KG1 (cell line): ENCODE measurements around the gene GSK3A.
"Not testable (repeated sequence)": the region's sequence is repeated elsewhere in the genome, so short reads cannot be mapped to it uniquely, and the experiment has no call there.

Experiments
- DNase-seq: peaks from one replicate; lab custom pipeline; 2025; lab: John Stamatoyannopoulos, UW

GSK3A gene

DNA sequence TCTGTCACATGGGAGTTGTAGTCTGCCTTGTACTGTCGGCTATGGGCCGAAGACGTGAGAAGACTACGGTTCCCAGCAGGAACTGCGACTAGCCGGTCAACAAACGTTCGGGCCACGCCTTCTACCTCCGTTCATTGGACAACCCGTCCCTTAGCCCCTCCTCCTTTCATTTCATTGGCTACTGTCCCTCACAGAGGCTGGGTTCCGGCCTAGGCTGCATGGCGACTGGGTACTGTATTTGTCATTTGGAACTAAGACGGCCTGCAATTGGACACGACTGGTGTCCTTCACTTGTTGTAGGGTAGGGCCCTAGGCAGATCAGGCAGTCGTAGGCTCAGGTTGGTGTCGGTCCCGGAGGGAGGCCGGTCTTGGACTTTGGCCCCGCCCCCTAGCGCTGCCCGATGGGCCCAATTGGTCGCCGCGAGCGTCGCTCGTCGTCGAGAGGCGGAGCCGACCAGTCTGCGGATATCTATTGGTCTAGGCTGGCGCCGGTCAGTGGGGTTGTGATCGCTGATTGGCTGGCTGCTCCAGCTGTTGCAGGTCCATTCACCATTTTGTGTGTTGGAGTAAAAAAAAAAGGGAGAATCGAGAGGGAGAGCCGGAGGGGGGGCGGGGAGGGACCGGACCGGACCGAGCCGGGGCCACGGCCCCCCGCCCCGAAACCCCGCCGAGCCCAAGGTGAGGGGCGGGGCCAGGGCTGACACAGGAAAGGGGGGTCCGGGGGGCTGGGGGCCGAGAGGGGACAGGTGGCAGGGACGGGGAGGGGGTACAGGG lies 26.5 kb upstream of the GSK3A start, which contains the start of gene CIC:
Gene CIC (plus strand): TSS at position 549 of the 774 bp plus-strand sequence. CDS start 2,532 bp downstream, outside the sequence.
- peak; percentile 96 for DNase-seq

GRCh38 chr19:42268142-42268703 lies 25.8 kb upstream of the GSK3A start:
- peak; percentile 96 for DNase-seq

DNA sequence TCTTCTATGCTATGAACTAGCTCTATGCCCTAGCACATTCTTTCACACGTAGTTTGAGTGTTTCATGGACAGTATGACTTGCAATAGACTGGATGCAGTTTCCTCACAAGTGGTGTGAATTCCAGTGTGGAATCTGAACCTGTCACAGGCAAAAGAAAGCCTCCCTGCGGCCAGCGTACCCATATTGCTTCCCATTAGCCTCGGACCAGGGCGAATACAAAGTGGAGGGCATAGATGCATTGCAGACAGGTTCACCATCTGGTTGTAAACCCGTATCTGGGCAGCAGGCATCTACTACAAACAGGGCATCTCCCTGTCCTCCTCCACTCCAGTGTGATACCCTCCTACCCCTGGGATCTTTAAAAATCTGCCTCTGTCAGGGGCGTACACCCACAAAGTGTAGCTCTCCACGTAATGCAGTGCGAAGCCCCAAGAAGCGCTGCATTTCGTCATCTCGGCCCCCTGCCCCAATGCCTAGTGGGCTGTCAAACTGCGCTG lies 25.3 kb upstream of the GSK3A start:
- DNase-seq = no peak

DNA sequence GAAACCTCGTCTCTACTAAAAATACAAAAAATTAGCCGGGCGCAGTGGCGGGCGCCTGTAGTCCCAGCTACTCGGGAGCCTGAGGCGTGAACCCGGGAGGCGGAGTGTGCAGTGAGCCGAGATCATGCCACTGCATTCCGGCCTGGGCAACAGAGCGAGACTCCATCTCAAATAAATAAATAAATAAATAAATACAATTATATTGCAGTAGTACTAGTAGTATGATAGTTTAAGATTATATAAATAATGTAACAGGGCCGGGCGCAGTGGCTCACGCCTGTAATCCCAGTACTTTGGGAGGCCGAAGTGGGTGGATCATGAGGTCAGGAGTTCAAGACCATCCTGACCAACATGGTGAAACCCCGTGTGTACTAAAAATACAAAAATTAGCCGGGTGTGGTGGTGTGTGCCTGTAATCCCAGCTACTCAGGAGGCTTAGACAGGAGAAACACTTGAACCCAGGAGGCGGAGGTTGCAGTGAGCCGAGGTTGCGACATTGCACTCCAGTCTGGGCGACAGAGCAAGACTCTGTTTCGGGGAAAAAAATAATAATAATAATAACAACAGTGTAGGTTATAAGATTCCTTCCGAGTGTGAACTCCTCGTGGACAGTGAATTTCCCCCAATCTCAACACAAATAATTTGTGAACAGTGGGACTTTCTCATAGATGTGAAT lies 24.7 kb upstream of the GSK3A start:
- not testable (repeated sequence) for DNase-seq

- DNase-seq = not testable (repeated sequence)
These were observed 23.7 kb upstream of the GSK3A start for GRCh38 chr19:42266105-42266504.

DNA sequence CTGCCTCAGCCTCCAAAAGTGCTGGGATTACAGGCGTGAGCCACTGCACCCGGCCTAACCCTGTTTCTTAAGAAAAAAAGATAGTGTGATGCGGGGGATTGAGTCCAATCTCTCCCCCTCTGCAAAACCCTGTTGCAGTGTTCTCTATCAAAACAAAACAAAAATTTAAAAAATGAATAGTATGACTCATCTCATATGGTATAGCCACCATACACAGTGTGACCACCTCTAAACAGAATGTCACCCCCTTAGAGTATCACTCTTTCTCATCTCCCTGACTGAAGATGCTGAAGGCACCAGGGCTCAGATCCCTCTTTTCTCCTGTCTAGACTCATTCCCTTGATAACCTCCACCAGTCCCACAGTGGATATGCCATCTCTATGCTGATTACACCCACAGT lies 19.4 kb upstream of the GSK3A start:
- no peak for DNase-seq

DNA sequence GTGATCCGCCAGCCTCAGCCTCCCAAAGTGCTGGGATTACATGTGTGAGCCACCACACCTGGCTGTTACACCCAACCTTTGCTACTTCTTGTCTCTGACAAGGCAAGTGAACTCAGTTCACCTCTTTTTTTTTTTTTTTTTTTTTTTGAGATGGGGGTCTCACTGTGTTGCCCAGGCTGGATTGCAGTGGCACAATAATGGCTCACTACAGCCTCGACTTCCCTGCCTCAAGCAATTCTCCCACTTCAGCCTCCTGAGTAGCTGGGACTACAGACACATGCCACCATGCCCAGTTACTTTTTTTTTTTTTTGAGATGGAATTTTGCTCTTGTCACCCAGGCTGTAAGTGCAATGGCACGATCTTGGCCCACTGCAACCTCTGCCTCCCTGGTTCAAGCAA lies 15.4 kb upstream of the GSK3A start:
- not testable (repeated sequence) for DNase-seq

DNA sequence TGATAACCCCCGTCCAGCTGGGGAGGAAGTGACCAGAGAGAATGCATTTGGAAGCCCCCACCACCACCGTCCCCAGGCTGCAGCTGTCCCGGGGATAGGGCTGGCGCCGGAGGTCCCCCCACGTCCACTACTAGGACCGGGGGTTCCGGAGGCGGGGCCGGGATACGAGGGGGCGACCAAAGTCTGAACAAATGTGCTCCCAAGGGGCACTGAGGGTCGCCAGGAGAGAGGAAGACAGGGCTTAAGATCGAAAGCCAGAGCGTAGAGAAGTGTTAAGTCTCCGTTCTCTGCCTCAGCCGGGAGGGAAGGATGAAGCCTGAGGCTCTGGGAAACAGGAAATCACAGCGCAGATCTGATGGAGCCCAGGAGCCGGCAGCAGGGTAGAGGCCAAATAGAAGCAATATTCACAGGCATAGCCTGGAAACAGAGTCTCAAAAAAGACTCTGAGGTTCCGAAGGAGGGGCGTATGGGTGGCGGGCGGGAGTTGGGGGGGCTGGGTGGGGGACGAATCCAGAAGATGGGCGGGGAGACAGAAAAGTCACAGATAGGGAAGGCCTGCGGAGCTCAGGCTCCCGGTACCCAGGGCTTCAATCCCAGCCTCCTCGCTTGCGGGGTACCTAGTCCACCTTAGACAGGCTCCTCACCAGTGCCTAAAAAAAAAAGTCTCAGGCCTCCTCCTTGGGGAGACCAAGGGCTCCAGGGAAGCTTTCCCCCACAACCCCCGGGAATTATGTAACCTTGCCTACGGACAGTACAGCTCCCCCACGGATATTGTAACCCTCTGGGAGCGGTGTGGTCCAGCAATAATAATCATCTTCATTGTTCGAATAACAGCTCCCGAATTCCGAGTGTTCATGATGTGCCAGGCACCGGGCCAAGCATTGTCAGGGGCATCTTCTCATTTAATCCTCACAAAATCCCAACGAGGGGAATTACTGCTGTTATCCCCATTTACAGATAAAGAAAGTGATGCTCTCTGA lies 13.7 kb upstream of the GSK3A start:
- DNase-seq = no peak

- peak; percentile 77 for DNase-seq
These were observed 12.7 kb upstream of the GSK3A start, which contains the start of gene ERF for GRCh38 chr19:42254850-42255765. TSS of gene ERF (minus strand) at chr19:42255128. CDS start at chr19:42254999, 129 bp downstream.

DNA sequence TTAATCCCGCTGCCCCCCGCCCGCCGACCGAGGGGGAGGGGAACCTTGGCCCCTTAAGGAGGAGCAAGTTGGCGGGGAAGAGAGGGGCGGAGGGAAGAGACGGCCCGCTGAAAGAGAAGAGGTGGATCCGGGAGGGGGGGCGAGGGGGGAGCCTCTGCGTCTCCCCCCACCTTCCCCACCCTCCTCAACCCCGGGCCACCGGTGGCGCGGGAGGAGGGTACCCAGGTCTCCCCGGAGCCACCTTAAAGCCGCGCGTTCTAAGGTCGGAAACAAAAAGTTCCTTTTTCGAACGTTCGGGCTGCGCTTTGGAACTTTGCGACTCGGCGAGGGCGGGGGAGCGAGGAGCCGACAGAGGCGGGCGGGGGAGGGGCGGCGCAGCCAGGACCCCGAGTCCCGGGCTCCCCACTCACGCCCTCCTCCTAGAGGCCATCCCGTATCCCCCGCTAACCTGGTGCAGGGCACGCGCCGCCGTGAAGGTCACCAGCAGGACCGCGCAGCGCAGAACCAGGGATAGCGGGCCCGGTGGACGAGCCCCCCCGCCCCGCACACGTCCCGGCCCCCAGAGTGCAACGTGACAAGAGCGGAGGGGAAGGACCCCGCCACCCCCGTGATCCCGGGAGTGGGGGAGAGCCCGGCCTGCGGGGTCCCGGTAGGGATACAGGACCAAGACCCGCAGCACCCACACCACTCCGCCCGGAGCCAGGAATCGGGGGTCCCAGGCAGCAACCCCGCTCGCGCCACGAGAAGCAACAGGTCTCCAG lies 11.9 kb upstream of the GSK3A start:
- DNase-seq = peak; percentile 19

GRCh38 chr19:42253245-42254088 lies 11.1 kb upstream of the GSK3A start:
- DNase-seq = no peak

- no peak for DNase-seq
These were observed 10.2 kb upstream of the GSK3A start for GRCh38 chr19:42252365-42253244.

DNA sequence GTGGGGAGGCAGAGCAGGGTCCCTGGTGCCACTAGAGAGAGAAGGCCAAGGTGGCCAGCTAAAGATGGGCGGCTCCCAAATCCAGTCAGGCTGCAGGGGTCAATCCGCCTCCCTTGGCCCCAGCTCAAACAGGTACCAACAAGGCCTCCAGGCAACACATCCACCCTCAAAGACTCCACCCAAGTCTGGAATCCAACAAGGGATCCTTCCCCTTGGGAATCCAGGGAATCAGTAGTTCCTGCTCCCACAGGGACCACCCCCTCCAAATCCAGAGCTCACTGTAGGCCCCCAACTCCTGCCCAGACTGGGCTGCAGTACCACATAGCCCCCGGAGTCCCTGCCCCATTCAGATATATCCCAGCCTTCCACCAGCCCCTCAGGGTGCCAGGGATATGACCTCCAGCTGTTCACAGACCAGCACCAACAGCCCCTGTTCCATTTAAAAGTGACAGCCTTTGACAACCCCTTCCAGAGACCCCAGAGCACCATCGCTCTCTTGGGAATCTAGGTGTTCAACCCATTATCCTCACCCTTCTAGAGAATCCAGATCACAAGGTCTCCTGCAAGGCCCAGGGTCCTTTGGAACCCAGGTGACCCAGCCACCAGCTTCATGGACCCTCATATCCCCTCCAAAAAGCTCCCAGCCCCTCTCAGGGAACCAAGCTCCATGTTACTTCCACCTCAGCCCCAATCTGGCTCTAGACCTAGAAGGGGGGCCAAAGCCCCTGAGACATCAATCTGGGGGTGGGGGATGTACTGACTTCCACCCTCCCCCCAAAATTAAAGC lies 9.4 kb upstream of the GSK3A start:
- DNase-seq = no peak

DNA sequence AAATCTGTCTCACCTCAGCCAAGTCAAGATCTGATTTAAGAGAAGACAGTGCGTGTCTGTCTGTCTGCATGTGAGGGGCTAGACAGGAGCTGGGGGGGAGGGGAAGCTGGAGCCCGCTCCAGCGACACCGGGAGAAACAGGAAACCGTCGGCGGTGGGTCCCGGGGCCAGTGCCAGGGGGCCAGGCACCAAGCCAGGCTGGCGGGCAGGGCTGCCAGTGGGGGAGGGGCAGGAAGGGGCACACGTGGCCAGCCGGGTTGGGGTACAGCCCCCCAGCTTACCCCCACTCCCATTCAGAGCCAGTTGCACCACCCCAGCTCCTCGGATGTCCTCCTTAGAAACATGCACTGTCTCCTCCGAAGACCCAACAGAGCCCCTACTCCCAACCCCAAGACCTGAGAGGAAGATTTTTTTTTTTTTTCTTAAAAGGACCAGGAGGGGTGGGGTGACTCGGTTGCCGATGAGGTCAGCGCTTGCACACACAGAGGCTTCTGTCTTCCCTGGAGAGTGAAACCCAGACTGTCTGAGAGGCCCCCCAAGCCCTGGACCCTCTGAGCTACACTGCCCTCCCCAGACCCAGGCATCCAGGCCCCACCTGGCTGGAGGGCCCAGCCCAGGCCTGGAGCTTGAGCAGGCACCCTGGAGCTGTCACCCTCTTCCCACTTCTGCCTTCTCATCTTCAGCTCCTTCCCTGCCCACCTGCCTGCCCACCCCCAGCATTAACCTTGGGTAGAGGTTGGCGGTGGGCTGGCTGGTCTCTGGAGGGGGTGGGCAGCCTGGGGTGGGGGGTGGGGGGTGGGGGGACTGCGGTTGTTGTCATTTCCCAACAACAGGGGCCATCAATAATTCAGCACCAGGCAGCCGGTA lies 8.5 kb upstream of the GSK3A start:
- DNase-seq = no peak

- DNase-seq = no peak
These were observed 7.8 kb upstream of the GSK3A start for GRCh38 chr19:42250183-42250665.

GRCh38 chr19:42249769-42250168 lies 7.4 kb upstream of the GSK3A start:
- no peak for DNase-seq
